Measurements from ENCODE around the gene POMT1. TPM values are rescaled to one million over a fixed set of nuclear protein-coding genes. Genes with fewer than 3 reads are reported as not detected.
A peak's percentile ranks its signal among the peaks of the same experiment; 100 is the strongest.

The POMT1 gene
- total RNA-seq, 4 donors from 2014 or later: 16.6 to 62.0 (median 34.1) TPM

- WGBS: 93% methylated on average over 45 of the region's 46 CpGs
These were observed 27.4 kb upstream of the POMT1 start for GRCh38 chr9:131475111-131475955.

GRCh38 chr9:131475956-131476776 is 26.6 kb upstream of the POMT1 start:
- TF ChIP-seq CTCF (IDR thresholded peaks at IDR 0.05) (peak in 1 of 2 donors; percentile 28), POLR2AphosphoS5 (IDR thresholded peaks at IDR 0.05) (no peak)
- Histone ChIP-seq H3K9me3 (no peaks in the 10 kb centered on the region), H3K4me3 (no peak overlapping the region), H3K4me1 (peaks cover 14% of the 10 kb centered on the region), H3K27me3 (no peaks in the 10 kb centered on the region), H3K27ac (no peak overlapping the region), H3K36me3 (peaks cover 96% of the 10 kb centered on the region)
- 90% methylated on average over 39 of the region's 40 CpGs for WGBS
- peak in 1 of 2 donors; percentile 60 for DNase-seq (ENCODE audit: low spot score in 2 of 2)

More at GRCh38 chr9:131475111-131475955, 27.4 kb upstream of the POMT1 start:
- Histone ChIP-seq H3K4me3 (no peak overlapping the region), H3K27ac (no peak overlapping the region), H3K36me3 (peaks cover 99% of the 10 kb centered on the region), H3K9me3 (no peaks in the 10 kb centered on the region), H3K4me1 (peaks cover 7% of the 10 kb centered on the region), H3K27me3 (no peaks in the 10 kb centered on the region)
- TF ChIP-seq CTCF (IDR thresholded peaks at IDR 0.05): no peak
- TF ChIP-seq POLR2AphosphoS5 (IDR thresholded peaks at IDR 0.05): no peak
- TF ChIP-seq EP300 (IDR thresholded peaks at IDR 0.05): no peak
- TF ChIP-seq POLR2A (IDR thresholded peaks at IDR 0.05): no peak
- peak in 1 of 2 donors; percentile 62 for DNase-seq (ENCODE audit: low spot score in 2 of 2)

GRCh38 chr9:131476777-131477345 is 25.9 kb upstream of the POMT1 start:
- 86% methylated on average over 12 of the region's 18 CpGs for WGBS
- Histone ChIP-seq H3K4me1 (peaks cover 19% of the 10 kb centered on the region), H3K36me3 (peaks cover 96% of the 10 kb centered on the region), H3K27me3 (no peaks in the 10 kb centered on the region), H3K9me3 (no peaks in the 10 kb centered on the region), H3K4me3 (no peak overlapping the region), H3K27ac (no peak overlapping the region)
- TF ChIP-seq POLR2A (IDR thresholded peaks at IDR 0.05) (no peak), EP300 (IDR thresholded peaks at IDR 0.05) (no peak), POLR2AphosphoS5 (IDR thresholded peaks at IDR 0.05) (no peak), CTCF (IDR thresholded peaks at IDR 0.05) (no peak)
- DNase-seq (ENCODE audit: low spot score in 2 of 2): peak in 1 of 2 donors; percentile 58

GRCh38 chr9:131477367-131477766 is 25.4 kb upstream of the POMT1 start:
- Histone ChIP-seq H3K27ac (no peak overlapping the region), H3K4me1 (peaks cover 24% of the 10 kb centered on the region), H3K27me3 (no peaks in the 10 kb centered on the region), H3K9me3 (no peaks in the 10 kb centered on the region), H3K4me3 (no peak overlapping the region), H3K36me3 (peaks cover 96% of the 10 kb centered on the region)
- TF ChIP-seq POLR2AphosphoS5 (IDR thresholded peaks at IDR 0.05) (no peak), CTCF (IDR thresholded peaks at IDR 0.05) (no peak), EP300 (IDR thresholded peaks at IDR 0.05) (no peak), POLR2A (IDR thresholded peaks at IDR 0.05) (no peak)
- no peak for DNase-seq (ENCODE audit: low spot score in 2 of 2)
- WGBS: 100% methylated on average over 3 of the region's 11 CpGs

Measured in suprapubic skin (tissue), 4 donors.